ENCODE measurements around the gene IER3.

IER3 gene

GRCh38 chr6:30717129-30717844, 27.1 kb downstream of the IER3 start, which contains the start of gene MDC1 (continued):
- TF ChIP-seq REST (tag by site-specific recombination; IDR thresholded peaks at IDR 0.05) (no peak), ZNF514 (tag by site-specific recombination; IDR thresholded peaks at IDR 0.05) (no peak), ZNF521 (tag by site-specific recombination; IDR thresholded peaks at IDR 0.05) (no peak), KLF8 (tag by site-specific recombination; IDR thresholded peaks at IDR 0.05) (peak; percentile 95), ZNF16 (tag by site-specific recombination; IDR thresholded peaks at IDR 0.05; ENCODE audit: low read depth) (no peak), ZNF610 (tag by site-specific recombination; IDR thresholded peaks at IDR 0.05; ENCODE audit: borderline replicate concordance) (peak; percentile 57), ZNF266 (tag by site-specific recombination; IDR thresholded peaks at IDR 0.05; ENCODE audit: low read depth) (no peak), ZNF280D (tag by site-specific recombination; IDR thresholded peaks at IDR 0.05) (no peak), ZNF792 (tag by site-specific recombination; IDR thresholded peaks at IDR 0.05) (no peak), ZNF362 (tag by site-specific recombination; IDR thresholded peaks at IDR 0.05) (no peak), ZNF18 (tag by site-specific recombination; IDR thresholded peaks at IDR 0.05) (peak; percentile 16; the same call in 1 of the 2 replicates), ZNF549 (tag by site-specific recombination; IDR thresholded peaks at IDR 0.05) (no peak), ZNF302 (tag by site-specific recombination; IDR thresholded peaks at IDR 0.05; ENCODE audit: low read depth) (no peak), ATF2 (tag by site-specific recombination; IDR thresholded peaks at IDR 0.05; ENCODE audit: low read depth) (peak; percentile 59; the same call in 1 of the 2 replicates), ZBTB21 (tag by site-specific recombination; IDR thresholded peaks at IDR 0.05) (peak; percentile 74), ZNF837 (tag by site-specific recombination; IDR thresholded peaks at IDR 0.05) (no peak), ZNF391 (tag by site-specific recombination; IDR thresholded peaks at IDR 0.05; ENCODE audit: borderline replicate concordance, low read depth) (peak; percentile 56; the same call in 1 of the 2 replicates), ZNF426 (tag by site-specific recombination; IDR thresholded peaks at IDR 0.05) (no peak), ZNF2 (tag by site-specific recombination; IDR thresholded peaks at IDR 0.05) (peak; percentile 39; the same call in 1 of the 2 replicates), WT1 (tag by site-specific recombination; IDR thresholded peaks at IDR 0.05) (peak; percentile 32)
- TF ChIP-seq, protein P1, sequence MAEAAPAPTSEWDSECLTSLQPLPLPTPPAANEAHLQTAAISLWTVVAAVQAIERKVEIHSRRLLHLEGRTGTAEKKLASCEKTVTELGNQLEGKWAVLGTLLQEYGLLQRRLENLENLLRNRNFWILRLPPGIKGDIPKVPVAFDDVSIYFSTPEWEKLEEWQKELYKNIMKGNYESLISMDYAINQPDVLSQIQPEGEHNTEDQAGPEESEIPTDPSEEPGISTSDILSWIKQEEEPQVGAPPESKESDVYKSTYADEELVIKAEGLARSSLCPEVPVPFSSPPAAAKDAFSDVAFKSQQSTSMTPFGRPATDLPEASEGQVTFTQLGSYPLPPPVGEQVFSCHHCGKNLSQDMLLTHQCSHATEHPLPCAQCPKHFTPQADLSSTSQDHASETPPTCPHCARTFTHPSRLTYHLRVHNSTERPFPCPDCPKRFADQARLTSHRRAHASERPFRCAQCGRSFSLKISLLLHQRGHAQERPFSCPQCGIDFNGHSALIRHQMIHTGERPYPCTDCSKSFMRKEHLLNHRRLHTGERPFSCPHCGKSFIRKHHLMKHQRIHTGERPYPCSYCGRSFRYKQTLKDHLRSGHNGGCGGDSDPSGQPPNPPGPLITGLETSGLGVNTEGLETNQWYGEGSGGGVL (tag by site-specific recombination; IDR thresholded peaks at IDR 0.05), result no peak
- TF ChIP-seq, protein P2, sequence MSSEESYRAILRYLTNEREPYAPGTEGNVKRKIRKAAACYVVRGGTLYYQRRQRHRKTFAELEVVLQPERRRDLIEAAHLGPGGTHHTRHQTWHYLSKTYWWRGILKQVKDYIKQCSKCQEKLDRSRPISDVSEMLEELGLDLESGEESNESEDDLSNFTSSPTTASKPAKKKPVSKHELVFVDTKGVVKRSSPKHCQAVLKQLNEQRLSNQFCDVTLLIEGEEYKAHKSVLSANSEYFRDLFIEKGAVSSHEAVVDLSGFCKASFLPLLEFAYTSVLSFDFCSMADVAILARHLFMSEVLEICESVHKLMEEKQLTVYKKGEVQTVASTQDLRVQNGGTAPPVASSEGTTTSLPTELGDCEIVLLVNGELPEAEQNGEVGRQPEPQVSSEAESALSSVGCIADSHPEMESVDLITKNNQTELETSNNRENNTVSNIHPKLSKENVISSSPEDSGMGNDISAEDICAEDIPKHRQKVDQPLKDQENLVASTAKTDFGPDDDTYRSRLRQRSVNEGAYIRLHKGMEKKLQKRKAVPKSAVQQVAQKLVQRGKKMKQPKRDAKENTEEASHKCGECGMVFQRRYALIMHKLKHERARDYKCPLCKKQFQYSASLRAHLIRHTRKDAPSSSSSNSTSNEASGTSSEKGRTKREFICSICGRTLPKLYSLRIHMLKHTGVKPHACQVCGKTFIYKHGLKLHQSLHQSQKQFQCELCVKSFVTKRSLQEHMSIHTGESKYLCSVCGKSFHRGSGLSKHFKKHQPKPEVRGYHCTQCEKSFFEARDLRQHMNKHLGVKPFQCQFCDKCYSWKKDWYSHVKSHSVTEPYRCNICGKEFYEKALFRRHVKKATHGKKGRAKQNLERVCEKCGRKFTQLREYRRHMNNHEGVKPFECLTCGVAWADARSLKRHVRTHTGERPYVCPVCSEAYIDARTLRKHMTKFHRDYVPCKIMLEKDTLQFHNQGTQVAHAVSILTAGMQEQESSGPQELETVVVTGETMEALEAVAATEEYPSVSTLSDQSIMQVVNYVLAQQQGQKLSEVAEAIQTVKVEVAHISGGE (tag by site-specific recombination; conservative IDR thresholded peaks at IDR 0.05; ENCODE audit: low read depth), result peak; percentile 28
